WTC11 (cell line): ENCODE data around the gene SIGLEC7. TPM values are rescaled to one million over a fixed set of nuclear protein-coding genes. Genes with fewer than 3 reads are reported as not detected.

Source experiments
- ATAC-seq: fragments of 200-7000 bp; cut with Tn5 transposase; 2 replicates; pipeline ENCODE4 v1.10.0; 2021; ENCODE audit warnings: mild to moderate bottlenecking, moderate library complexity
- CTCF ChIA-PET: fragments of 300-600 bp; sonication (Branson Sonifier 250); formaldehyde crosslinking; loops from one replicate; lab custom pipeline; 2021; ENCODE audit warnings: antibody characterized with exemption; lab: Charles Lee
- POLR2A ChIA-PET: fragments of 350-600 bp; sonication (Branson Sonifier 250); formaldehyde crosslinking; loops from one replicate; lab custom pipeline; 2021; ENCODE audit warnings: antibody characterized with exemption; lab: Charles Lee
- DNase-seq: peaks from one replicate; pipeline ENCODE4 v3.0.0; 2021; ENCODE audit warnings: low spot score
- H3K27ac Mint-ChIP-seq: 2 replicates; pipeline ENCODE4 v1.8.0; 2021; ENCODE audit warnings: mixed read lengths
- H3K27me3 Mint-ChIP-seq: 2 replicates; pipeline ENCODE4 v1.8.0; 2021; ENCODE audit warnings: low read depth, mild to moderate bottlenecking, moderate library complexity, mixed read lengths
- H3K36me3 Mint-ChIP-seq: 2 replicates; pipeline ENCODE4 v1.8.0; 2021; ENCODE audit warnings: mixed read lengths
- H3K4me1 Mint-ChIP-seq: 2 replicates; pipeline ENCODE4 v1.8.0; 2022; ENCODE audit warnings: mixed read lengths
- H3K4me3 Mint-ChIP-seq: 2 replicates; pipeline ENCODE4 v1.8.0; 2021; ENCODE audit warnings: mild to moderate bottlenecking, moderate library complexity, mixed read lengths
- H3K9me3 Mint-ChIP-seq: 2 replicates; pipeline ENCODE4 v1.8.0; 2021; ENCODE audit warnings: mixed read lengths
- ATF3 ChIP-seq: sonication (generic); formaldehyde crosslinking; conservative IDR thresholded peaks from 2 replicates; pipeline ENCODE4 v1.8.1; 2022; ENCODE audit warnings: mild to moderate bottlenecking, missing genetic modification reagents
- ETV6 ChIP-seq: sonication (generic); formaldehyde crosslinking; IDR thresholded peaks from 2 replicates; pipeline ENCODE4 v1.8.1; 2022; ENCODE audit warnings: mild to moderate bottlenecking, missing genetic modification reagents
- JAZF1 ChIP-seq: fragments of 250-450 bp; sonication (Bioruptor Pico); IDR thresholded peaks from 2 replicates; pipeline ENCODE4 v1.9.0; 2021; ENCODE audit warnings: moderate library complexity, mild to moderate bottlenecking, inconsistent platforms
- JUN ChIP-seq: sonication (generic); formaldehyde crosslinking; IDR thresholded peaks from 2 replicates; pipeline ENCODE4 v1.8.0; 2023; ENCODE audit warnings: mild to moderate bottlenecking, missing genetic modification reagents
- MLX ChIP-seq: sonication (generic); formaldehyde crosslinking; IDR thresholded peaks from 2 replicates; pipeline ENCODE4 v1.8.1; 2023; ENCODE audit warnings: mild to moderate bottlenecking, missing genetic modification reagents, moderate library complexity
- NR2C2 ChIP-seq: sonication (generic); formaldehyde crosslinking; IDR thresholded peaks from 2 replicates; pipeline ENCODE4 v1.8.0; 2022; ENCODE audit warnings: mild to moderate bottlenecking, missing genetic modification reagents
- PREB ChIP-seq: sonication (generic); formaldehyde crosslinking; IDR thresholded peaks from 2 replicates; pipeline ENCODE4 v1.8.1; 2022; ENCODE audit warnings: mild to moderate bottlenecking, missing genetic modification reagents, moderate library complexity, borderline replicate concordance
- SOX15 ChIP-seq: fragments of 250-450 bp; sonication (Bioruptor Pico); IDR thresholded peaks from 2 replicates; pipeline ENCODE4 v1.9.0; 2021; ENCODE audit warnings: mild to moderate bottlenecking
- TCF7 ChIP-seq: sonication (generic); formaldehyde crosslinking; IDR thresholded peaks from 2 replicates; pipeline ENCODE4 v1.8.0; 2022; ENCODE audit warnings: mild to moderate bottlenecking, low read depth, missing genetic modification reagents, moderate library complexity
- TEAD1 ChIP-seq: sonication (generic); formaldehyde crosslinking; IDR thresholded peaks from 2 replicates; pipeline ENCODE4 v1.8.0; 2022; ENCODE audit warnings: mild to moderate bottlenecking, missing genetic modification reagents
- TP53 ChIP-seq: sonication (generic); formaldehyde crosslinking; IDR thresholded peaks from 2 replicates; pipeline ENCODE4 v1.8.1; 2023; ENCODE audit warnings: mild to moderate bottlenecking, missing genetic modification reagents
- ZBTB21 ChIP-seq: sonication (generic); formaldehyde crosslinking; IDR thresholded peaks from 2 replicates; pipeline ENCODE4 v1.8.1; 2023; ENCODE audit warnings: mild to moderate bottlenecking, missing genetic modification reagents, borderline replicate concordance
- ZBTB43 ChIP-seq: sonication (generic); formaldehyde crosslinking; IDR thresholded peaks from 2 replicates; pipeline ENCODE4 v1.8.1; 2023; ENCODE audit warnings: mild to moderate bottlenecking, missing genetic modification reagents
- ZMAT4 ChIP-seq: fragments of 250-450 bp; sonication (Bioruptor Pico); IDR thresholded peaks from 2 replicates; pipeline ENCODE4 v1.9.0; 2021; ENCODE audit warnings: mild to moderate bottlenecking
- ZNF121 ChIP-seq: sonication (generic); formaldehyde crosslinking; IDR thresholded peaks from 2 replicates; pipeline ENCODE4 v1.8.0; 2023; ENCODE audit warnings: missing genetic modification reagents
- ZNF138 ChIP-seq: sonication (generic); formaldehyde crosslinking; conservative IDR thresholded peaks from 2 replicates; pipeline ENCODE4 v1.8.1; 2022; ENCODE audit warnings: mild to moderate bottlenecking, moderate library complexity, missing genetic modification reagents
- ZNF263 ChIP-seq: sonication (generic); formaldehyde crosslinking; IDR thresholded peaks from 2 replicates; pipeline ENCODE4 v1.8.1; 2022; ENCODE audit warnings: low read depth, mild to moderate bottlenecking, moderate library complexity, missing genetic modification reagents
- ZNF416 ChIP-seq: fragments of 250-450 bp; sonication (Bioruptor Pico); IDR thresholded peaks from 2 replicates; pipeline ENCODE4 v1.9.0; 2021; ENCODE audit warnings: mild to moderate bottlenecking, inconsistent platforms
- ZNF423 ChIP-seq: fragments of 250-450 bp; sonication (Bioruptor Pico); IDR thresholded peaks from 2 replicates; pipeline ENCODE4 v2.1.2; 2022; ENCODE audit warnings: mild to moderate bottlenecking, moderate library complexity
- ZNF512 ChIP-seq: sonication (generic); formaldehyde crosslinking; IDR thresholded peaks from 2 replicates; pipeline ENCODE4 v1.8.1; 2022; ENCODE audit warnings: missing genetic modification reagents, borderline replicate concordance
- ZNF671 ChIP-seq: fragments of 250-450 bp; sonication (Bioruptor Pico); IDR thresholded peaks from 2 replicates; pipeline ENCODE4 v1.8.0; 2021; ENCODE audit warnings: mild to moderate bottlenecking
- total RNA-seq: library from RNA; stranded (reverse); gene quantifications from 3 replicates; pipeline ENCODE4 v1.2.3, GENCODE V29; 2021

Gene SIGLEC7
- total RNA-seq, 1 experiment from 2014 or later = not detected

- H3K36me3 Mint-ChIP-seq = no peaks in the 10 kb centered on the region
- DNase-seq = no peak
- peaks cover 14% of the 10 kb centered on the region for H3K4me1 Mint-ChIP-seq
- no peak for ATAC-seq
- CTCF ChIA-PET = interaction anchor here (1.1 to 1.4 kb wide), 2 partner anchors 22 to 23 kb away, joined by 3 read pairs; no protein-coding TSS in a partner anchor
- TF ChIP-seq ZNF263 (CRISPR knock-in tag) (no peak), MLX (no peak), ZNF423 (CRISPR knock-in tag) (no peak), ZBTB43 (CRISPR knock-in tag) (no peak), TP53 (CRISPR knock-in tag) (no peak), ZBTB21 (CRISPR knock-in tag) (no peak), PREB (CRISPR knock-in tag) (no peak), JUN (CRISPR knock-in tag) (no peak), NR2C2 (CRISPR knock-in tag) (no peak), ZNF416 (CRISPR knock-in tag) (no peak), ZNF512 (CRISPR knock-in tag) (no peak), ZNF121 (no peak), ZMAT4 (CRISPR knock-in tag) (no peak), TEAD1 (CRISPR knock-in tag) (no peak), TCF7 (no peak), ETV6 (no peak)
- no peak overlapping the region for H3K4me3 Mint-ChIP-seq
- H3K9me3 Mint-ChIP-seq = no peaks in the 10 kb centered on the region
- H3K27me3 Mint-ChIP-seq = peaks cover 7% of the 10 kb centered on the region
- no peak overlapping the region for H3K27ac Mint-ChIP-seq
- POLR2A ChIA-PET = no interaction called here
Measured at GRCh38 chr19:51135004-51135403, 7.1 kb upstream of the SIGLEC7 start.

GRCh38 chr19:51135986-51136762, 5.9 kb upstream of the SIGLEC7 start:
- ChIA-PET POLR2A (no interaction called here), CTCF (interaction anchor here (1.1 to 1.4 kb wide), 2 partner anchors 20 to 22 kb away, joined by 3 read pairs; no protein-coding TSS in a partner anchor)
- ATAC-seq = no peak
- H3K9me3 Mint-ChIP-seq = no peaks in the 10 kb centered on the region
- H3K36me3 Mint-ChIP-seq = no peaks in the 10 kb centered on the region
- peaks cover 25% of the 10 kb centered on the region for H3K4me1 Mint-ChIP-seq
- no peak overlapping the region for H3K27ac Mint-ChIP-seq
- peaks cover 9% of the 10 kb centered on the region for H3K27me3 Mint-ChIP-seq
- TF ChIP-seq ZNF671 (CRISPR knock-in tag) (no peak), JAZF1 (no peak), MLX (no peak), ZNF138 (CRISPR knock-in tag) (no peak), ATF3 (CRISPR knock-in tag) (no peak), SOX15 (CRISPR knock-in tag) (no peak)
- no peak overlapping the region for H3K4me3 Mint-ChIP-seq
- no peak for DNase-seq
